Fibroblast of lung (primary cell): Measurements from ENCODE around the gene ACE. TPM values are rescaled to one million over a fixed set of nuclear protein-coding genes. Genes with fewer than 3 reads are reported as not detected.

Experiments
- DNase-seq, 2 donors: peaks; one replicate each; pipeline versions ENCODE4 v3.0.0 to v3.0.0-alpha.2; 2010; ENCODE audit warnings: low read depth in 2 of 2
- H2AFZ ChIP-seq: 2 replicates; pipeline ENCODE4 v1.5.1; 2012; ENCODE audit warnings: low read length, control low read depth, inconsistent platforms
- H3K27ac ChIP-seq: 2 replicates; pipeline ENCODE4 v1.5.1; 2011; ENCODE audit warnings: low read length, control low read depth; ENCODE audit not compliant: insufficient read depth
- H3K27me3 ChIP-seq: 2 replicates; pipeline ENCODE4 v1.5.1; 2011; ENCODE audit warnings: mild to moderate bottlenecking, low read length; ENCODE audit not compliant: control insufficient read depth, insufficient read depth
- H3K36me3 ChIP-seq: 2 replicates; pipeline ENCODE4 v1.5.1; 2011; ENCODE audit warnings: low read length; ENCODE audit not compliant: control insufficient read depth, insufficient read depth
- H3K4me1 ChIP-seq: 2 replicates; pipeline ENCODE4 v1.5.1; 2011; ENCODE audit warnings: low read length; ENCODE audit not compliant: control insufficient read depth, insufficient read depth; ENCODE audit errors: extremely low read depth
- H3K4me2 ChIP-seq: 2 replicates; pipeline ENCODE4 v1.5.1; 2011; ENCODE audit warnings: low read length, control low read depth; ENCODE audit not compliant: insufficient read depth; ENCODE audit errors: extremely low read depth
- H3K4me3 ChIP-seq, 4 experiments: fragments of 200-600 bp in 1 of 4; sonication (generic) in 1 of 4; replicated peaks in 1 of 4; 2 replicates each; pipeline ENCODE4 v1.5.1; 2011 to 2016; ENCODE audit warnings: low read length in 4 of 4, low read depth in 3 of 4, mild to moderate bottlenecking in 3 of 4, control low read depth in 2 of 4, inconsistent platforms in 1 of 4, mixed read lengths in 1 of 4; ENCODE audit not compliant: insufficient read depth in 1 of 4; ENCODE audit errors: control extremely low read depth in 1 of 4
- H3K79me2 ChIP-seq: 2 replicates; pipeline ENCODE4 v1.5.1; 2012; ENCODE audit warnings: mild to moderate bottlenecking, low read length, inconsistent platforms; ENCODE audit not compliant: control insufficient read depth, insufficient read depth
- H3K9ac ChIP-seq: 2 replicates; pipeline ENCODE4 v1.5.1; 2011; ENCODE audit warnings: mild to moderate bottlenecking, low read length, control low read depth; ENCODE audit not compliant: insufficient read depth
- H3K9me3 ChIP-seq: 2 replicates; pipeline ENCODE4 v1.5.1; 2012; ENCODE audit warnings: low read depth, low read length; ENCODE audit not compliant: control insufficient read depth, insufficient read depth
- H4K20me1 ChIP-seq: 2 replicates; pipeline ENCODE4 v1.5.1; 2011; ENCODE audit warnings: low read length; ENCODE audit not compliant: control insufficient read depth, insufficient read depth; ENCODE audit errors: extremely low read depth
- CTCF ChIP-seq, 2 donors: IDR thresholded peaks in 1 of 2; conservative IDR thresholded peaks in 1 of 2; 1 replicate in 1 of 2; 2 replicates in 1 of 2; pipeline ENCODE4 v1.5.1; 2011 to 2012; ENCODE audit warnings: low read length in 2 of 2, control low read depth in 1 of 2, inconsistent platforms in 1 of 2, low read depth in 1 of 2, mild to moderate bottlenecking in 1 of 2
- EZH2 ChIP-seq: IDR thresholded peaks from 2 replicates; pipeline ENCODE4 v1.5.1; 2012; ENCODE audit warnings: low read length, control low read depth, mild to moderate bottlenecking; ENCODE audit errors: missing control alignments
- polyA plus RNA-seq, 2 donors: library from polyadenylated mRNA; depleted of rRNA in 1 of 2; stranded (reverse) in 1 of 2; unstranded in 1 of 2; fragments of >200 nt; gene quantifications; 2 replicates each; pipeline ENCODE4 v1.2.1, GENCODE V29; 2011 to 2012; ENCODE audit warnings: missing spikeins in 1 of 2
- total RNA-seq: library from RNA; depleted of rRNA; stranded (reverse); fragments of >200 nt; gene quantifications from 2 replicates; pipeline ENCODE4 v1.2.1, GENCODE V29; 2014

The ACE gene
- total and polyA plus RNA-seq, 2 donors (not counting 1 experiment from before 2014, with no cell fraction given): 0.92 to 2.5 TPM

- no peak for DNase-seq
- Histone ChIP-seq H3K27ac (no peak overlapping the region), H3K9ac (no peak overlapping the region), H3K4me1 (no peaks in the 10 kb centered on the region), H3K36me3 (no peaks in the 10 kb centered on the region), H3K4me3 (no peak overlapping the region), H2AFZ (no peak overlapping the region), H3K27me3 (peaks cover 11% of the 10 kb centered on the region), H3K4me2 (no peak overlapping the region), H3K79me2 (no peaks in the 10 kb centered on the region), H4K20me1 (no peaks in the 10 kb centered on the region), H3K9me3 (no peaks in the 10 kb centered on the region)
- TF ChIP-seq EZH2 (no peak), CTCF (conservative IDR thresholded peaks at IDR 0.05 in 1 of 2, IDR thresholded peaks at IDR 0.05 in 1 of 2; ENCODE audit: low read depth in 1 of 2, low read length in 2 of 2) (no peak)
These were observed 36.2 kb downstream of the ACE start for GRCh38 chr17:63512896-63513644.

DNA sequence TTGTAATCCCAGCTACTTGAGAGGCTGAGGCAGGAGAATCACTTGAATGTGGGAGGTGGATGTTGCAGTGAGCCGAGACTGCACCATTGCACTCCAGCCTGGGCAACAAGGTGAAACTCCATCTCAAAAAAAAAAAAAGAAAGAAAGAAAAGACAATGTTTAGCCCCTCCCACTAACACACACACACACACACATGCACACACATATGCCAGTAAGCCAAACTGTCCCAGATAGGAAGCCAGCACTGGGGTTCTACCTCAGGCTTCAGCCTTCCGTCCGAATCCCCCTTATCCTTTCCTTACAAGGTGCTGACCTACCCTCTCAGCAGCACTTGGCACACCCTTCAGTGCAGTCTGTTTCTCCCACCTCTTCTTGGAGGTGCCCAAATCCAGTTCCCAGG is 37.6 kb downstream of the ACE start:
- no peaks in the 10 kb centered on the region for H3K36me3 ChIP-seq
- no peaks in the 10 kb centered on the region for H4K20me1 ChIP-seq
- no peak overlapping the region for H3K4me3 ChIP-seq
- peaks cover 10% of the 10 kb centered on the region for H3K27me3 ChIP-seq
- no peaks in the 10 kb centered on the region for H3K4me1 ChIP-seq
- H3K4me2 ChIP-seq: no peak overlapping the region
- no peak overlapping the region for H3K9ac ChIP-seq
- DNase-seq: no peak
- H3K79me2 ChIP-seq: no peaks in the 10 kb centered on the region
- TF ChIP-seq EZH2: no peak
- no peak for TF ChIP-seq CTCF (conservative IDR thresholded peaks at IDR 0.05 in 1 of 2, IDR thresholded peaks at IDR 0.05 in 1 of 2; ENCODE audit: low read depth in 1 of 2, low read length in 2 of 2)
- no peaks in the 10 kb centered on the region for H3K9me3 ChIP-seq
- no peak overlapping the region for H2AFZ ChIP-seq
- no peak overlapping the region for H3K27ac ChIP-seq

GRCh38 chr17:63514974-63515373 is 38.1 kb downstream of the ACE start:
- TF ChIP-seq CTCF (conservative IDR thresholded peaks at IDR 0.05 in 1 of 2, IDR thresholded peaks at IDR 0.05 in 1 of 2; ENCODE audit: low read depth in 1 of 2, low read length in 2 of 2) (no peak), EZH2 (no peak)
- DNase-seq: no peak
- Histone ChIP-seq H3K36me3 (no peaks in the 10 kb centered on the region), H4K20me1 (no peaks in the 10 kb centered on the region), H3K4me3 (no peak overlapping the region), H3K9ac (no peak overlapping the region), H3K4me1 (no peaks in the 10 kb centered on the region), H3K4me2 (no peak overlapping the region), H3K27me3 (peaks cover 7% of the 10 kb centered on the region), H3K27ac (no peak overlapping the region), H3K79me2 (no peaks in the 10 kb centered on the region), H2AFZ (no peak overlapping the region), H3K9me3 (no peaks in the 10 kb centered on the region)
